Breast epithelium (tissue), 4 donors: Measurements from ENCODE around the gene FBLN2. TPM values are rescaled to one million over a fixed set of nuclear protein-coding genes. Genes with fewer than 3 reads are reported as not detected.
A peak's percentile ranks its signal among the peaks of the same experiment; 100 is the strongest.

Source experiments
- DNase-seq, 2 donors: peaks; one replicate each; pipeline ENCODE4 v3.0.0-alpha.2; 2019; ENCODE audit warnings: low spot score in 2 of 2
- H3K27ac ChIP-seq, 2 donors: fragments of 200-600 bp; sonication (generic) in 1 of 2; one replicate each; pipeline ENCODE4 v1.5.1; 2016 to 2019; ENCODE audit warnings: mild to moderate bottlenecking in 1 of 2
- H3K27me3 ChIP-seq, 2 donors: fragments of 200-600 bp; sonication (generic) in 1 of 2; one replicate each; pipeline versions ENCODE4 v1.5.1 to v1.6.0; 2017 to 2019; ENCODE audit warnings: control low read depth in 1 of 2, mild to moderate bottlenecking in 1 of 2
- H3K36me3 ChIP-seq: fragments of 200-600 bp; one replicate; pipeline ENCODE4 v1.5.1; 2019
- H3K4me1 ChIP-seq, 2 donors: fragments of 200-600 bp; sonication (generic); one replicate each; pipeline ENCODE4 v1.5.1; 2016 to 2019; ENCODE audit warnings: control low read depth in 1 of 2
- H3K4me3 ChIP-seq, 3 donors: fragments of 200-600 bp; sonication (generic); 1 replicate in 2 of 3; 2 replicates in 1 of 3; pipeline ENCODE4 v1.5.1; 2016 to 2019; ENCODE audit warnings: mild to moderate bottlenecking in 3 of 3, moderate library complexity in 2 of 3
- H3K9me3 ChIP-seq, 2 donors: fragments of 200-600 bp; sonication (generic) in 1 of 2; one replicate each; pipeline ENCODE4 v1.5.1; 2016 to 2019; ENCODE audit warnings: control low read depth in 1 of 2
- CTCF ChIP-seq, 3 donors: fragments of 450-650 bp; IDR thresholded peaks; one replicate each; pipeline ENCODE4 v1.5.1; 2016 to 2017; ENCODE audit warnings: antibody characterized with exemption in 3 of 3, mild to moderate bottlenecking in 3 of 3, moderate library complexity in 3 of 3
- POLR2A ChIP-seq: fragments of 450-650 bp; IDR thresholded peaks from one replicate; pipeline ENCODE4 v1.6.1; 2016; ENCODE audit warnings: antibody characterized with exemption, mild to moderate bottlenecking, moderate library complexity
- POLR2AphosphoS5 ChIP-seq, 3 donors: sonication (generic); formaldehyde crosslinking; IDR thresholded peaks; one replicate each; pipeline ENCODE4 v1.6.1; 2017; ENCODE audit warnings: antibody characterized with exemption in 3 of 3
- intact Hi-C: fragments of 100-400 bp; cut with DNase I; formaldehyde crosslinking; loops from one replicate; pipeline ENCODE4 v1.15.1; 2023; ENCODE audit warnings: low total_unique reads
- total RNA-seq, 3 donors: library from RNA; depleted of rRNA; stranded (reverse); fragments of >200 nt; gene quantifications; one replicate each; pipeline ENCODE4 v1.1.0, GENCODE V29; 2016

Gene FBLN2
- total RNA-seq, 3 donors from 2014 or later, result 43.5 to 663 (median 81.3) TPM

GRCh38 chr3:13535905-13536304, 13.0 kb upstream of the FBLN2 start:
- intact Hi-C loops, result no loop called here
- Histone ChIP-seq H3K9me3 (no peaks in the 10 kb centered on the region), H3K27ac (no peak overlapping the region), H3K4me1 (no peaks in the 10 kb centered on the region), H3K27me3 (no peaks in the 10 kb centered on the region), H3K36me3 (no peaks in the 10 kb centered on the region), H3K4me3 (no peak overlapping the region)
- TF ChIP-seq POLR2AphosphoS5 (IDR thresholded peaks at IDR 0.05) (no peak), CTCF (IDR thresholded peaks at IDR 0.05) (no peak), POLR2A (no peak)
- no peak for DNase-seq

DNA sequence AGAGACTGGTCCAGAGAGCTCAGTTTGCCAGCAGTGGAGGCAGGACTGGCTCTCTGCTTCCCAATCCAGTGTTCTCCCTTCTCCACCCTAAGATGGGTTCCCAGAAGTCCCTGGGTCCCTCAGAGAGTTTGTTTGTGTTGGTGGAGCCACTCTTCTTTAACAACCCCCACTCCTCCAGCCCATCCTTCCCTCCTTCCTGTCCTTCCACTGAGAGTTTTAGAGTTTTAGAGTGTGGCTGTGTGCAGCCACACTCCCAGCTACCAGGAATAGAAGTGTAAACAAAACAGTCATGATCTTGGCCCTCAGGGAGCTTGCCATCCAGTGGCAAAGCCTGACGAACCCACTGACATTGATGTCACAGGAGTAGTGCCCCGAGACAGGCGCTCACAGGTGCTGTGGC, 12.5 kb upstream of the FBLN2 start:
- no peak for DNase-seq
- peaks cover 0 to 3% of the 10 kb centered on the region in 2 donors for H3K9me3 ChIP-seq
- H3K4me3 ChIP-seq, result no peak overlapping the region
- H3K27ac ChIP-seq, result no peak overlapping the region
- no peak for TF ChIP-seq POLR2AphosphoS5 (IDR thresholded peaks at IDR 0.05)
- TF ChIP-seq CTCF (IDR thresholded peaks at IDR 0.05), result no peak
- no peak for TF ChIP-seq POLR2A
- no peaks in the 10 kb centered on the region for H3K4me1 ChIP-seq
- H3K27me3 ChIP-seq, result no peaks in the 10 kb centered on the region
- intact Hi-C loops, result no loop called here
- H3K36me3 ChIP-seq, result no peaks in the 10 kb centered on the region

DNA sequence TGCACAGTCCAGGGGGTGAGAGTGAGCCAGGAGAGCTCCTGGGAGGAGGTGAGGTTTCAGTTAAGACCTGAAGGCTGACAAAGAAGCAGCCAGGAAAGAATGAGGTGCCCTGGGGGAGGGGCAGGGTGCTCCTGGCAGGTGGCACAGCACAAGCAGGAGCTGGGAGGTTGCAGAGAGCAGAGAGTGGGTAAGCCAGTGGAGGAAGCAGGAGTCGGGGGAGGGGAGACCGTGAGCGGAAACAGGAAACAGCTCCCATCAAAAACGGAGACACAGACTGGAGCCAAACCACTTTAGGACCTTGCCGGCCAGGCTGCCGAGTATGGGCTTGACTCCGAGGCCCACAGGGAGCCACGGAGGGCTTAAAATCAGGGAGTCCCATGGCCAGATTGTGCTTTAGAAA, 12.1 kb upstream of the FBLN2 start:
- DNase-seq, result no peak
- H3K4me3 ChIP-seq, result no peak overlapping the region
- H3K27ac ChIP-seq, result no peak overlapping the region
- H3K9me3 ChIP-seq, result peaks cover 0 to 6% of the 10 kb centered on the region in 2 donors
- no peaks in the 10 kb centered on the region for H3K4me1 ChIP-seq
- H3K36me3 ChIP-seq, result no peaks in the 10 kb centered on the region
- intact Hi-C loops, result no loop called here
- H3K27me3 ChIP-seq, result no peaks in the 10 kb centered on the region
- TF ChIP-seq CTCF (IDR thresholded peaks at IDR 0.05), result no peak
- no peak for TF ChIP-seq POLR2A
- TF ChIP-seq POLR2AphosphoS5 (IDR thresholded peaks at IDR 0.05), result no peak

DNA sequence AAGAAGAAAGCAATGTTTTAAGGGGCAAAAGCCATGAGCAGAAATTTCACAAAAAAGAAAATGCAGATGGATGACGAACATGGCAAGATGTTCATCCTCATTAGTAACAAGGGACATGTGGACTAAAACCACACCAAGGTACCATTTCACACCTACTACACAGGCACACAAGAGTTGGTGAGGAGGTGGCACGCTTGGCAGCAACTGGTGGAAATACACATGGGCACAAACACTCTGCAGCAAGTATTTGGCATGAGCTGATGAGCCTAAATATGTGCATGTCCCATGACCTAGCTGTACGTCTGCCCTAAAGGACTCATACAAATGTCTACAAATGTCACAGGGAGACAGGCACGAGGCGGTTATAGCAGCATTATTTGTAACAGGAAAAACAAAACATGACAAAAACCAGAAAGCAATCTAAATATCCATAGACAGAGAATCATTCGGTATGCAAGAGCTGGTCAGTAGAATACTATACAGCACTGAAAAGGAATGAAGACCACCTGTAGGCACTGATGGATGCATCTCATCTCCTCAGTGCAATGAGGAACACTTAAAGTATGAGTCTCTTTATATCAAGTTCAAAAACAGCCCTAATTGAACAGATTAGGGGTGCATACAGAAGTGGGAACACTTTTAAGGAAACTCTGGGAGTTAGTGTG, 11.5 kb upstream of the FBLN2 start:
- no peaks in the 10 kb centered on the region for H3K27me3 ChIP-seq
- no peak for DNase-seq
- peaks cover 0 to 6% of the 10 kb centered on the region in 2 donors for H3K9me3 ChIP-seq
- no peak overlapping the region for H3K4me3 ChIP-seq
- no peaks in the 10 kb centered on the region for H3K36me3 ChIP-seq
- no peak overlapping the region for H3K27ac ChIP-seq
- intact Hi-C loops, result no loop called here
- no peaks in the 10 kb centered on the region for H3K4me1 ChIP-seq
- no peak for TF ChIP-seq POLR2AphosphoS5 (IDR thresholded peaks at IDR 0.05)
- no peak for TF ChIP-seq POLR2A
- no peak for TF ChIP-seq CTCF (IDR thresholded peaks at IDR 0.05)

DNA sequence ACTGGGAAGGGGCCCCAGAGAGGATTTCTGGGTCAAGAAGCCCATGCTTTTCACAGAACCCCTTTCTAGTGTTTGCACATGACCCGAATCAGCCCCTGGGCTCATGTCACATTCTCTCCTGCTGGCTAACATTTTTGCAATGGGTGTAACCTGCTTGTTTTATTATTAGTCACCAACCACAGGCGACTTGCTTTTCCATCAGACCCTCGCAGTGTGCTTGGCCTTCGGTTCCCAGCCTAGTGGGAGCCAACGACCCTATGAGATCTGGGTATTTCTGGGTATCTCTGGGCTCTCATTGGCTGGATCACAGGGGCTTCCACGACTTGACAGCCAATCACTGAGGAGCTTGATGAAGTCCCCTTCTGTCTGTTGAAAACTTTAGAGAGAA, 11.0 kb upstream of the FBLN2 start:
- no peaks in the 10 kb centered on the region for H3K36me3 ChIP-seq
- no peaks in the 10 kb centered on the region for H3K4me1 ChIP-seq
- H3K9me3 ChIP-seq, result peaks cover 0 to 6% of the 10 kb centered on the region in 2 donors
- H3K27ac ChIP-seq, result peak overlapping the region in 1 of 2 donors; percentile 78
- H3K4me3 ChIP-seq, result no peak overlapping the region
- intact Hi-C loops, result no loop called here
- H3K27me3 ChIP-seq, result no peaks in the 10 kb centered on the region
- DNase-seq, result no peak
- no peak for TF ChIP-seq POLR2A
- no peak for TF ChIP-seq CTCF (IDR thresholded peaks at IDR 0.05)
- no peak for TF ChIP-seq POLR2AphosphoS5 (IDR thresholded peaks at IDR 0.05)
